Nephron progenitor cell (in vitro differentiated cells): ENCODE data around the gene CAB39L.

ENCODE experiments used
- DNase-seq: peaks from one replicate; pipeline ENCODE4 v3.0.0; 2021
- H3K27ac Mint-ChIP-seq: 2 replicates; pipeline ENCODE4 v1.8.0; 2021; ENCODE audit warnings: mild to moderate bottlenecking, moderate library complexity, mixed read lengths
- H3K27me3 Mint-ChIP-seq: 2 replicates; pipeline ENCODE4 v1.8.0; 2021; ENCODE audit warnings: mild to moderate bottlenecking, low read depth, mixed read lengths; ENCODE audit not compliant: poor library complexity
- H3K36me3 Mint-ChIP-seq: 2 replicates; pipeline ENCODE4 v1.8.0; 2021; ENCODE audit warnings: low read depth, mixed read lengths
- H3K4me1 Mint-ChIP-seq: 2 replicates; pipeline ENCODE4 v1.8.0; 2021; ENCODE audit warnings: mixed read lengths
- H3K4me3 Mint-ChIP-seq: 2 replicates; pipeline ENCODE4 v1.8.0; 2021; ENCODE audit warnings: mild to moderate bottlenecking, moderate library complexity, mixed read lengths
- H3K9me3 Mint-ChIP-seq: 2 replicates; pipeline ENCODE4 v1.8.0; 2021; ENCODE audit warnings: mild to moderate bottlenecking, moderate library complexity, mixed read lengths
- TF ChIP-seq, protein P1 (sequence below): fragments of 200-600 bp; sonication (generic); IDR thresholded peaks from 2 replicates; pipeline ENCODE4 v1.5.0; 2021; ENCODE audit warnings: antibody characterized with exemption

Gene CAB39L

DNA sequence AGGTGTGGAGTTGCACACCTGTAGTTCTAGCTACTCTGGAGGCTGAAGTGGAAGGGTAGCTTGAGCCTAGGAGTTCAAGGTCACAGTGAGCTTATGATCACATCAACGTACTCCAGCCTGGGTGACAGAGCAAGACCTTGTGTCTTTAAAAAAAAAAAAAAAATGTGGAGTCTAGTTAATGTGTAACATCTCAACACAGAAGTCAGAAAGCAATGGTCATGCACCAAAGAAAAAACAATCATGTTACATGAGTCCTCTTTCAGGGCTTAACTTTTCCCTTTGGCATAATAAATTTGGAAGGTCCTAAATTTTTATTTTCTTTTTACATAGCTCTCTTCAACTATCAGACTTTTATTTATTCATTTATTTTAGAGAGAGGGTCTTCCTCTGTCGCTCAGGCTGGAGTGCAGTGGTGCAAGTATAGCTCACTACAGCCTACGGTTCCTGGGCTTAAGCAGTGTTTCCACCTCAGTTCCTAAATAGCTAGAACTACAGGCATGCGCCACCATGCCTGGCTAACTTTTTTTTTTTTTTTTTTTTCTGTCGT is 22.5 kb upstream of the CAB39L start:
- TF ChIP-seq, protein P1, sequence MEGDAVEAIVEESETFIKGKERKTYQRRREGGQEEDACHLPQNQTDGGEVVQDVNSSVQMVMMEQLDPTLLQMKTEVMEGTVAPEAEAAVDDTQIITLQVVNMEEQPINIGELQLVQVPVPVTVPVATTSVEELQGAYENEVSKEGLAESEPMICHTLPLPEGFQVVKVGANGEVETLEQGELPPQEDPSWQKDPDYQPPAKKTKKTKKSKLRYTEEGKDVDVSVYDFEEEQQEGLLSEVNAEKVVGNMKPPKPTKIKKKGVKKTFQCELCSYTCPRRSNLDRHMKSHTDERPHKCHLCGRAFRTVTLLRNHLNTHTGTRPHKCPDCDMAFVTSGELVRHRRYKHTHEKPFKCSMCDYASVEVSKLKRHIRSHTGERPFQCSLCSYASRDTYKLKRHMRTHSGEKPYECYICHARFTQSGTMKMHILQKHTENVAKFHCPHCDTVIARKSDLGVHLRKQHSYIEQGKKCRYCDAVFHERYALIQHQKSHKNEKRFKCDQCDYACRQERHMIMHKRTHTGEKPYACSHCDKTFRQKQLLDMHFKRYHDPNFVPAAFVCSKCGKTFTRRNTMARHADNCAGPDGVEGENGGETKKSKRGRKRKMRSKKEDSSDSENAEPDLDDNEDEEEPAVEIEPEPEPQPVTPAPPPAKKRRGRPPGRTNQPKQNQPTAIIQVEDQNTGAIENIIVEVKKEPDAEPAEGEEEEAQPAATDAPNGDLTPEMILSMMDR = no peak
- Mint-ChIP-seq H3K4me3 (no peak overlapping the region), H3K27me3 (no peaks in the 10 kb centered on the region), H3K4me1 (no peaks in the 10 kb centered on the region), H3K27ac (no peak overlapping the region), H3K9me3 (peaks cover 30% of the 10 kb centered on the region), H3K36me3 (peaks cover 67% of the 10 kb centered on the region)
- no peak for DNase-seq

DNA sequence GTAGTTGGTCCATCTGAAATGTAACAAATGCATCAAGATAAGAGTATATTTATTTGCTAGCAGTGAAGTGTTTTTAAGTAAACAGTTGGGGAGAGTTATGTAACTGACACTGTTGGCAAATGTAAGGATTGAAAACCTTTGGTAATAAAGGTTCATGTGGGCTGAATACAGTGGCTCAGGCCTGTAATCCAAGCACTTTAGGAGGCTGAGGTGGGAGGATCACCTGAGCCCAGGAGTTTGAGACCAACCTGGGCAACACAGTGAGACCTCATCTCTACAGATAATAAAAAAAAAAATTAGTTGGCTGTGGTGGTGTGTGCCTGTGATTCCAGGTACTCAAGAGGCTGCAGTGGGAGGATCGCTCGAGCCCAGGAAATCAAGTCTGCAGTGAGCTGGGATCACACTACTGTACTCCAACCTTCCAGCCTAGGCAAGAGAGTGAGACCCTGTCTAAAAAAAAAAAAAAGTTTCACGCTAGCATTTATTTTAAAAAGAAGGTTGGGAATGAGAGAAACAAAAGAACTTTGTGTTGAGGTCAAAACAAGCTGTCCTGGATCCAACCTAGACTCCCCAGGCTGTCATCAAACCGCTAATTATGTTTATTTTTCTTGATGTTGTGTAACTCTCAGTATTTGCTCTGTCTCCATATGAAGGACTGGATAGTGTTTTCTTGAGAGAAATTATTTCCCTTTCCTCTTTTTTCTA is 20.9 kb upstream of the CAB39L start:
- DNase-seq = no peak
- Mint-ChIP-seq H3K4me1 (no peaks in the 10 kb centered on the region), H3K36me3 (peaks cover 75% of the 10 kb centered on the region), H3K4me3 (no peak overlapping the region), H3K27ac (no peak overlapping the region), H3K9me3 (peaks cover 31% of the 10 kb centered on the region), H3K27me3 (no peaks in the 10 kb centered on the region)
- TF ChIP-seq, protein P1 = no peak

DNA sequence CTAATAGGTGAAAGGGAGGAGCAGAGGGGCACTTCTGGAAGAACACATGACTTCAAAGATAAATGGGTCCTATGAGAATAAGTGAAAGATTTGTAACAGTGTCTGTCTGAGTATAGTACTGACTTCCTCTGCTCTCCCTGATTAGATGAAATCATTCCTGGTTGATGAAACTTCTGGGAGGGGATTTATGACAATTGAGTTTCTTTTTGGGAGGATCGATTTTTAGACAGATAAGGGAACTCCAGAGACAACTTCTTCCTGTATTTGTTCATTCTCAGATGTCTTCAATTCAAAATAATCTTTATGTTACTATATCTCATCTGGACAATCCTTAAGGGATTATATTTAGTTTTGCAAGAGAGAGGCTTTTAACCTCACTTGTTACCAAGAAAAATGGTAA is 20.2 kb upstream of the CAB39L start:
- no peak overlapping the region for H3K4me3 Mint-ChIP-seq

DNA sequence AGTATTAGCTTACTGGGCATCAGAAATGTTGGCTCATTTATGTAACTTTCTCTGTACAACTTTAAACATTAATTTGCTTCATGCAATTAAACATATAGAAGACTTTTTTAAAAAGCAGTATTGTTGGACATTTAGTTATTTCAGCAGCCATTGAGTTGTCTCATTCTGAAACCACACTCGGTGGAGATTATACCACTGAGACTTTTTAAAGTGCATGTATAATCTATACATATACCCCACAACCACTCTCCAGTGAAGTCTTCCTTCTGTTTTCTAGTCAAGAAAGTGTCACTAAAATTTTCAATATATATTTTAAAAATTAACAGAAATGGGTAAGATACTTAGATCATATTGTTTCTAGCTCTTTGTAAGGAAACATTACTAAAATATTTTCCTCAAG is 15.7 kb upstream of the CAB39L start:
- Mint-ChIP-seq H3K36me3 (peaks cover 46% of the 10 kb centered on the region), H3K9me3 (peaks cover 31% of the 10 kb centered on the region), H3K27me3 (no peaks in the 10 kb centered on the region), H3K4me3 (no peak overlapping the region), H3K27ac (no peak overlapping the region), H3K4me1 (no peaks in the 10 kb centered on the region)
- TF ChIP-seq, protein P1 = no peak
- no peak for DNase-seq

More for the DNA sequence above, 20.2 kb upstream of the CAB39L start:
- peaks cover 31% of the 10 kb centered on the region for H3K9me3 Mint-ChIP-seq
- TF ChIP-seq, protein P1 = no peak
- peaks cover 68% of the 10 kb centered on the region for H3K36me3 Mint-ChIP-seq
- no peaks in the 10 kb centered on the region for H3K4me1 Mint-ChIP-seq
- no peak for DNase-seq
- H3K27ac Mint-ChIP-seq = no peak overlapping the region
- no peaks in the 10 kb centered on the region for H3K27me3 Mint-ChIP-seq

DNA sequence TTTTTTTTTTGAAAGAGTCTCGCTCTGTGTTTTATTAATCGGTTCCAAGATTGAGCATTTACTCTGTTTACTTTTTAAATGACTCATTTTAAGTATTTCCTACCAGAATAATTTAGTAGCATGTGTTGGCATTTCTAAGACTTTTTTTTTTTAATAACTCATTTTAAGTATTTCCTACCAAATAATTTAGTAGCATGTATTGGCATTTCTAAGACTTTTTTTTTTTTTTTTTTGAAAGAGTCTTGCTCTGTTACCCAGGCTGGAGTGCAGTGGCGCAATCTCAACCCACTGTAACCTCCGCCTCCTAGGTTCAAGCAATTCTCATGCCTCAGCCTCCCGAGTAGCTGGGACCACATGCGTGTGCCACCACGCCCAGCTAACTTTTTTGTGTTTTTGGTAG is 13.4 kb upstream of the CAB39L start:
- Mint-ChIP-seq H3K27ac (no peak overlapping the region), H3K4me1 (no peaks in the 10 kb centered on the region), H3K27me3 (no peaks in the 10 kb centered on the region), H3K9me3 (peaks cover 9% of the 10 kb centered on the region), H3K36me3 (peaks cover 22% of the 10 kb centered on the region), H3K4me3 (no peak overlapping the region)
- no peak for DNase-seq
- TF ChIP-seq, protein P1 = no peak

DNA sequence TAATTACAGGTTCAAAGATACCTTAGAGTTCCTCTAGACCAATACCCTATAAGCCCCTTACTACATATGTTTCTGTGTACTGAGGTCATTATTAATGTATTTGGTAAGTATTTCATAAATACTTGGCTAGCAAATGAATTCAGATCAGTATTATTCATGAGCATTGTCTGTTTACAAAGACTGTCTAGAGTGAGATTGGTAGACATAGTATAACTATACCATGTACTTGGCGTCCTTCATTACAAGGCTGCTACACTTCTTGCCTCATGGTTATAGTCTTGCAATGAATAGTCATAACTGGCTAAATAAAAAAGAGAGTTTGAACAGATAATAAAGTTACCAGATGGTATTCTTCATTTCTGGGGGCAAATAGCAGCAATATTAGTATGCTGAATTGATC is 12.3 kb upstream of the CAB39L start:
- Mint-ChIP-seq H3K9me3 (no peaks in the 10 kb centered on the region), H3K4me3 (no peak overlapping the region), H3K4me1 (no peaks in the 10 kb centered on the region), H3K27ac (no peak overlapping the region), H3K36me3 (peaks cover 11% of the 10 kb centered on the region), H3K27me3 (no peaks in the 10 kb centered on the region)
- no peak for DNase-seq
- TF ChIP-seq, protein P1 = no peak
